ENCODE measurements around the gene VASP. TPM values are rescaled to one million over a fixed set of nuclear protein-coding genes. Genes with fewer than 3 reads are reported as not detected.

The VASP gene
- total and polyA plus RNA-seq, 2 of the 4 experiments (the other 2 are of a cell fraction), result 61.1 to 88.8 TPM

DNA sequence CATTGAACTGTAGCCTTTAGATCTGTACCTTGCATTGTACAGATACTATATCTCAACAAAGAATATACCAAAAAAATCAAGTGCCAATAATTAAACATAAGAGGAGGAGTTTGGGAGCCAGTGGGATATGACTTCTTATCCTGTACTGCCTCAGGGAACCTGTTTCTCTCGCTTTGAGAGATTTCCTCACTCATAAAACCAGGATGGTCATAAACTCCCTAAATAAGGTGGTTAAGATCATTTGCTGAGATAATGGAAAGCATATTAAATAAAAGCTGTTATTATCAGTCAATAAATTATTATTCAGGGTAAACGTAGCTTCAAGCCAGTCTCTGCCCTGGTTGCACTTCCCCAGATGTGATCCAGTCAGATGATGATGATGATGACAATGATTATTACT is 60.3 kb downstream of the VASP start:
- WGBS, 2 experiments (ENCODE audit: extremely low coverage in 2 of 2, insufficient read length in 1 of 2), result no CpG with 5 or more reads among the region's 2 CpGs
- TF ChIP-seq ELK1 (IDR thresholded peaks at IDR 0.05; ENCODE audit: borderline replicate concordance, low read depth, low read length), result no peak
- TF ChIP-seq RAD21 (IDR thresholded peaks at IDR 0.05; ENCODE audit: low read length), result no peak
- TF ChIP-seq BHLHE40 (IDR thresholded peaks at IDR 0.05; ENCODE audit: low read depth, low read length), result no peak
- TF ChIP-seq MXI1 (IDR thresholded peaks at IDR 0.05; ENCODE audit: borderline replicate concordance, low read depth, low read length), result no peak
- TF ChIP-seq CHD1 (IDR thresholded peaks at IDR 0.05; ENCODE audit: low read depth, low read length), result no peak
- no peak for TF ChIP-seq MAZ (IDR thresholded peaks at IDR 0.05; ENCODE audit: borderline replicate concordance, low read depth, low read length)
- no peak for TF ChIP-seq RCOR1 (IDR thresholded peaks at IDR 0.05; ENCODE audit: insufficient replicate concordance, low read length)
- TF ChIP-seq POLR2A (IDR thresholded peaks at IDR 0.05; ENCODE audit: low read depth, low read length), result no peak
- TF ChIP-seq RFX5 (IDR thresholded peaks at IDR 0.05; ENCODE audit: low read depth, low read length), result no peak
- no peak for TF ChIP-seq FOS (IDR thresholded peaks at IDR 0.05; ENCODE audit: low read depth, low read length)
- no peak for TF ChIP-seq SMC3 (IDR thresholded peaks at IDR 0.05; ENCODE audit: low read depth, low read length)
- TF ChIP-seq USF2 (IDR thresholded peaks at IDR 0.05; ENCODE audit: low read depth, low read length), result no peak
- no peak for TF ChIP-seq CEBPB (IDR thresholded peaks at IDR 0.05; ENCODE audit: low read depth, low read length)
- no peak for TF ChIP-seq NFE2L2 (IDR thresholded peaks at IDR 0.05; ENCODE audit: low read depth, low read length)
- H2BK15ac ChIP-seq (ENCODE audit: low read depth, low read length), result no peak overlapping the region
- no peak overlapping the region for H3K14ac ChIP-seq (replicated peaks; ENCODE audit: low read depth, low read length)
- no peak overlapping the region for H4K91ac ChIP-seq (ENCODE audit: insufficient read depth, low read depth, low read length)
- CTCF ChIA-PET, result interaction anchor here (1.8 kb wide), 1 partner anchor 10 kb away, joined by 3 read pairs; no protein-coding TSS in a partner anchor
- H3K56ac ChIP-seq (ENCODE audit: extremely low read depth, insufficient read depth, low read length), result no peak overlapping the region
- no peak overlapping the region for H3K4me3 ChIP-seq (ENCODE audit: insufficient read depth, low read depth, low read length)
- no peak overlapping the region for H2BK5ac ChIP-seq (ENCODE audit: low read depth, low read length, poor library complexity, severe bottlenecking)
- H3K4me2 ChIP-seq (ENCODE audit: low read depth, low read length), result no peak overlapping the region
- POLR2A ChIA-PET (ENCODE audit: unreplicated experiment), result no interaction called here
- no peak overlapping the region for H4K5ac ChIP-seq (ENCODE audit: low read depth, low read length)
- no peak overlapping the region for H2AK9ac ChIP-seq (replicated peaks; ENCODE audit: low read depth, low read length, poor library complexity)
- peaks cover 8% of the 10 kb centered on the region; the same call in 1 of the 2 replicates for H3K9me1 ChIP-seq (ENCODE audit: insufficient read depth, low read length)
- no peaks in the 10 kb centered on the region for H3K9me3 ChIP-seq (ENCODE audit: control insufficient read depth, insufficient read depth, low read length)
- H2BK20ac ChIP-seq (ENCODE audit: low read depth, low read length), result no peak overlapping the region
- in situ Hi-C loops (cut with MboI; ENCODE audit: low sequenced_read_pairs) (no loop called here), dilution Hi-C loops (cut with HindIII; ENCODE audit: low sequenced_read_pairs, unreplicated experiment) (no loop called here), intact Hi-C loops (cut with micrococcal nuclease) (no loop called here)
- BruUV-seq (replicated peaks), result no TSS peak
- H3K79me1 ChIP-seq (ENCODE audit: low read depth in 1 of 2, low read length in 2 of 2), result peaks cover 20 to 45% of the 10 kb centered on the region in 2 experiments
- H4K20me1 ChIP-seq (ENCODE audit: insufficient read depth, low read length), result no peaks in the 10 kb centered on the region
- no peak overlapping the region for H3K9ac ChIP-seq (ENCODE audit: low read depth, low read length)
- no peak overlapping the region for H3K23ac ChIP-seq (ENCODE audit: low read depth, low read length)
- no peak overlapping the region for H2BK120ac ChIP-seq (ENCODE audit: low read depth, low read length)
- no peak overlapping the region for H4K8ac ChIP-seq (ENCODE audit: low read depth in 2 of 2, low read length in 2 of 2)
- no peaks in the 10 kb centered on the region for H3K27me3 ChIP-seq (ENCODE audit: control insufficient read depth, insufficient read depth, low read length)
- H2AK5ac ChIP-seq (ENCODE audit: low read depth, low read length), result no peak overlapping the region
- DNase-seq, result no peak
- H3K4ac ChIP-seq (ENCODE audit: low read depth, low read length), result no peak overlapping the region
- ATAC-seq (ENCODE audit: low read depth), result no peak
- H3K18ac ChIP-seq (ENCODE audit: low read depth, low read length), result no peak overlapping the region
- peaks cover 6% of the 10 kb centered on the region; the same call in 1 of the 2 replicates for H3K4me1 ChIP-seq (ENCODE audit: control insufficient read depth, insufficient read depth, low read length)
- H3K36me3 ChIP-seq (ENCODE audit: control insufficient read depth, insufficient read depth, low read length), result no peaks in the 10 kb centered on the region
- no peak overlapping the region for H2AFZ ChIP-seq (replicated peaks; ENCODE audit: low read length, poor library complexity)
- H3K27ac ChIP-seq (ENCODE audit: insufficient read depth, low read length), result no peak overlapping the region

All from IMR-90 (cell line).